GM19023 (cell line): Measurements from ENCODE around the gene WDR49.
"Not testable (repeated sequence)": the region's sequence is repeated elsewhere in the genome, so short reads cannot be mapped to it uniquely, and the experiment has no call there.

Experiments
- ATAC-seq: cut with Tn5 transposase; IDR thresholded peaks from one replicate; pipeline ENCODE4 v1.9.1; 2021; ENCODE audit warnings: mild to moderate bottlenecking, moderate library complexity; ENCODE audit not compliant: unreplicated experiment

WDR49 gene

DNA sequence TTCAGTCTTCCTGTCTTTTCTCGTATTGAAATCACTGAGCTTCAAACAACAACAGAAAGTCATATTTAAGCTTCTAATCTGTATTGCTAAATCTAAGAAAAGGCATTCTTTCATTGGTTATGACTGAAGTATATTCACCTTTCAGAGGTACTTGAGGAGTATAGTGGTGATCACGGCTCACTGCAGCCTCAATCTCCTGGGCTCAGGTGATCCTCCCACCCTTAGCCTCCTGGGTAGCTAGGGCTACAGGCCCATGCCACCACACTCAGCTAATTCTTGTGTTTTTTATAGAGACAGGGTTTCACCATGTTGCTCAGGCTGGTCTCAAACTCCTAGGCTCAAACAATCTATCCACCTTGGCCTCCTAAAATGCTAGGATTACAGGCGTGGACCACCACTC, 38.7 kb downstream of the WDR49 start:
- ATAC-seq = no peak

DNA sequence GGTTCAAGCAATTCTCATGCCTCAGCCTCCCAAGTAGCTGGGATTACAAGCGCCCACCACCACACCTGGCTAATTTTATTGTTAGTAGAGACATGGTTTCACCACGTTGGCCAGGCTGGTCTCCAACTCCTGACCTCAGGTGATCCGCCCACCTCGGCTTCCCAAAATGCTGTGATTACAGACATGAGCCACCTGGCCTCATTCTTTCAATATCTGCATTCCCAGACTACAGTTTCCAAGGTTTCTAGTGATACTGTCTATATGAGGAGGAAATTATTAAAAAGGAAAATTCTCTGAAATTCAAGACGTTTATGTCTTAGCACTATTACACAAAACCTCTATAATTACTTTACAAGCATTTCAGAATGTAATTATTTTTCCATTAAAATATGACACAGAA, 39.5 kb downstream of the WDR49 start:
- ATAC-seq = not testable (repeated sequence)

DNA sequence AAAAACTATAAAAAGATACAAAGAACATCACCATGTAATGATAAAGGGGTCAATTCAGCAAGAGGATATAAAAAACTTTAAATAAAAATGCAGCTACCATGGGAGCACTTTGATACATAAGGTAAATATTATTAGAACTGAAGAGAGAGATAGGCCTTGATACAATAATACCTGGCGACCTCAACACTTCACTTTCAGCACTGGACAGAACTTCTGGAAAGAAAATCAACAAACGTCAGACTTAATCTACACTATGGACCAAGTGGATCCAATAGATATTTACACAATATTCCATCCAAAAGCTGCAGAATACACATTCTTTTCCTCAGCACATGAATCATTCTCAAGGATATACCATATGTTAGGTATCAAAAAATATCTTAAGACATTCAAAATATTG, 42.0 kb downstream of the WDR49 start:
- ATAC-seq = no peak

DNA sequence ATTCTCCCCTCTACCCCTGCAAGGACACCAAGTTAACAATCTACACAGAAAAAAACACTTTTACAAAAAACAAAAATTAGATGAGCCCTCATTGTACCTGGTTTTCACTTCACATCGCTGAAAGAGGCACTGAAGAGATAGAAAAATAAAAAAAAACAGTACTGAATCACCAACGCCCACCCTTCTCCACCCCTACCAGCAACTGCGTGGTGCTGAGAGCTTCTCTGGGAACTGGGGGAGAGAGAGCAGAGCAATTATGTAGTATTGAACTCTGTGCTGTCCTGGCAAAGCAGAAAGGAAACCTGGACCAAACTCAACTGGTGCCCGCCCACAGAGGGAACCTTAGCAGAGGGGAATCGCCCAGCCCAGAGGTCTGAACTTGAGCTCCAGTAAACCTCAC, 44.6 kb downstream of the WDR49 start:
- ATAC-seq = no peak

DNA sequence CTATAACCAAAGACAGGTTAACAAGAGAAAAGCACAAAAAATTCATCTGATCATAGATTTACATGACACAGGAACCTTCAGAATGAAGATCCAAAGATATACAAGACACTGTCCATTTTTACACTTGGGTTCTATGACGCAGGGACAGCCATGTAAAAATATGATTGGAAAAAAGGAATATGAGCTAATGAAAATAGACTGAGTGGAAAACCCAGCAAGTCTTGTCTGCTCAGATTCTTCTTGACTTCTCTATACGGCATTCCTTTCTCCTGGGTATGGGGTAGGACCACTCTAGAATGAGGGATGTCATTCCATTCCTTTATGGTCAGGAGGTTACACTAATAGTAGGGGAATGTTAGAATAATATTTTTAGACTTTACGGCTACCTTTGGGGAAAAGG, 46.9 kb downstream of the WDR49 start:
- ATAC-seq = no peak

DNA sequence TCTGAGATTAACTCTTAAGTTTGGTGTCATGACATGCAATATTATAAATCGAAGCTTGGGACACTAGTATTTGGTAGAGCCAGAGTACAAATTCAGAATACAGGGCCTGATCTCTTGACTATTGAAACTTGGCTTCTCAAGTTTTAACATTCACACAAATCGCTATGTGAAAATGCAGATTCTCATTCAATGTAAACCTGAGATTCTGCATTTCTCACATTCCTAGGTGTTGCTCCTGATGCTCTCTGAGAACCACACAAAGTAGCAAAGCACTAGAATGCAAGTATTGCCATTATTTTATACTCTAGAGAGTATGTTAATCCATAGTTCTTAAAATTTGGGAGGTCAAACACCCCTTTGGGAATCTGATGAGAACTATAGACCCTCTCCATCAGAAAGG, 47.9 kb downstream of the WDR49 start:
- ATAC-seq = no peak

DNA sequence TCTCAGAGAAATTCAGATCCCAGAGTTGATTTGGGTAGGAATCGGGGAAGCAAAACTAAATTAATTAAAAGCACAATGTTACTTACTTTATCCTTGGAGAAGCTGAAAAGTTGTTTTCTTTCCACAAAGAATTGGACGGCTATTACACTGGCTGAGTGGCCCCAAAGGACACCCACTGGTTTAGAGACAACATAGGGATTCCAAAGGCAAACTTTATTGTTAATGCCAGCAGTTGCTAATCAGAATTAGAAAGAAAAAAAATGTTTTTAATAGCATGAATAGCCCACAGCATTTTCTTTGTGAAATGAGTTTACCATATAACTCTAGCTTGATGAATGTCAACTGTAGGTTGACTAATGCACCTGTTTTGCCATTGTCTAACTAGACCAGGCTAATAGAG, 51.7 kb downstream of the WDR49 start:
- no peak for ATAC-seq

DNA sequence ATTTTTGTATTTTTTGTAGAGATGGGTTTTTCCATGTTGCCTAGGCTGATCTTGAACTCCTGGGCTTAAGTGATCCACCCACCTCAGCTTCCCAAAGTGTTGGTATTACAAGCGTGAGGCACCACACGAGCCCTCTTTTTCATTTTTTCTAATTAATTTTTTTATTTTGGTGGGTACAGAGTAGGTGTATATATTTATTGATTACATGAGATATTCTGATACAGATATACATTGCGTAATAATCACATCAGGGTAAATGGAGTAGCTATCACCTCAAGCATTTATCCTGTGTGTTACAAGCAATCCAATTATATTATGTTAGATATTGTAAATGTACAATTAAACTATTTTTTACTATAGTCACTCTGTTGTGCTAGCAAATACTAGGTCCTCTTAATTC, 66.1 kb downstream of the WDR49 start:
- ATAC-seq = no peak

DNA sequence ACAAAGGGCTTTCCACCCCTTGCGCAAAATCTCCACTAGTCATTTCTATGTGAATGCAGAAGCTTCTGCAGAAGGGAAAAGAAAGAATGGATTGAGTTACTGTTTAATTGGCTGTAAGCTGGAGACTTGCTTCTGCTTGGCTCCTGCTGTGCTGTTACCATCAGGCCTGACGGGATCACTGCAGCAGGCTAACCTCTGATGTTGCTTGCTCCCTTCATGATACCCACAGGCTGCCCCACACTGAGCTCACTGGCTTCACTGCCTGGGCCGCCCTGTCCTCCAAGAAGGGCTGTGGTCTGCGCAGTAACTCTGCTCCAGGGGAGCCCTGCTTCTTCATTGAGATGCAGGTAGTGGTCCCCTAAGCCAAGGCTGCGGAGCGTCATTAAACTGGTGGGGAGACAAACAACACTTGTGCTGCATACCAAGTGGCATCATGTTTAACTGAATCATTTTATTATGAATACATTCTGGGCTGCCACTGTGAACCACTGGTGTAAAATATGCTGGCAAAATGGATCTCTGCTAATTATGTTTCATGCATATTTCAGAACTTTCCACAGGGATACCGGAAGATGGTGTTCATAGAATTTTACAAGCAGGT, 78.6 kb downstream of the WDR49 start:
- ATAC-seq = no peak

DNA sequence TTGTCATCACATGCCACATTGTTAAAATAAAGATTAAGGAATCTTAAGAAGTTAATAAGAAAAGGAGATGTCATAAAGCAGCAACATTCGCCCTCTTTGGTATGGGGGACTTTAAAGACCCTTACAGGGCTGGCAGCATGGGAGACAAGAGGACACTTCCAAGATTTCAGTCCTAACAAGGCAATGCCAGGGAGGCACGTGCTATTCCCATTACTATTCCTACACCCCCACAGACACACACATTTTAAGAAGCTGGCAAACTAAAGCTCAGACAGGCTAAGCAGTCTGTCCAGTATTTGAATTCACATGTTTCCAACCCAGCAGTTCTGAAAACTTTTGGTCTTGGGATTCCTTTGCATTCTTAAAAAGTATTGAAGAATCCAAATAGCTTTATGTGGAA, 80.8 kb downstream of the WDR49 start:
- no peak for ATAC-seq

DNA sequence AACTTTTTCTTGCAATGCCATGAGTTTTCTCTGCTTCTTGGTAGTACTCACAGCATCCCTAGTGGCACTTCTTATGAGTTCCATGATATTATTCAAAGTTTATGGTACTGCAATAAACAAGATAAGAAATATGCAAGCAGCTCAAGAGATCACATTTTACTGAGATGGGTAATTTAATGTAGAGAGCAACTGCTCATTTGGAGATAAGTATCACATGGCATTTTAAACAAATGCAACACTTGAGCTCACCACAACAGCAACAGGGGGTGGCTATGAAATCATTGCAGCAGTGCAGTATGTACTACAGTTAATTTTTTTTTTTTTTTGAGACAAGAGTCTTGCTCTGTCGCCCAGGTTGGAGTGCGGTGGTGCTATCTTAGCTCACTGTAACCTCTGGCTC, 85.1 kb downstream of the WDR49 start:
- ATAC-seq = no peak

DNA sequence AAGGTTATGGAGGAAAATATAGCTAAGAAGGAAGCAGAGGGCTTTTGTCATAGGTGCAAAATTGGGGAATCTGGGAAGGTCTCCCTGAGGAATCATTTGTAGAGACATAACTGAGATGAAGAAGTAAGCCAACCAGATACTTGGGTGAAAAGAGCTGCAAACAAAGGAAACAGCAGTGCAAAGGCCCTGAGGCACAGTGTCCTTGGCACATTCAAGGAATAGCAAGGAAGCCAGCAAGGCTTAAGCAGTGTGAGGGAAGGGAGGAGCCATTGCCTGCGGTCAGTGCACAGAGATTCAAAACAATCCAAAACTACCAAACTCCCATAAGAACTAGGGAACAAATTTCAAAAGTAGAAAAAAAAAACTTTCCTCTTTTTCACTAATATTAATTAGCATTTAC, 88.3 kb downstream of the WDR49 start:
- ATAC-seq = no peak

DNA sequence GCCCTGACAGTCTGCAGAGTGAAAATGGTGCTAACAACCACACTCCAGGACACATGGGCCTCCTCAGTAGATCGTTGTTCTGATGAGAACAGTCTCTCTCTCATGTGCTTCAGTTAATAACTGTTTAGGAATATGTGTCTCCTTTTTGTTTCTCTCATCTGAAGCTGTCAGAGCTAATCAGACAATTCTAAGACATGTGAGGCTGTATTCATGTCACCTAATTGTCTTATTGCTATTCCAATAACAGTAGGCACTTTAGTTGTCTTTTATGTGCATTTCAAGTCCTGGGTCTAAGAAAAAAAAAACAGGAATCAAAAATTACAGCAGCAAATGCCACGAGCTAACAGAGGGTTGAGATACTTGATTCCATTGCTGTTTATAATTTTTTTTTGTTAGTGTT, 89.1 kb downstream of the WDR49 start:
- ATAC-seq = no peak

DNA sequence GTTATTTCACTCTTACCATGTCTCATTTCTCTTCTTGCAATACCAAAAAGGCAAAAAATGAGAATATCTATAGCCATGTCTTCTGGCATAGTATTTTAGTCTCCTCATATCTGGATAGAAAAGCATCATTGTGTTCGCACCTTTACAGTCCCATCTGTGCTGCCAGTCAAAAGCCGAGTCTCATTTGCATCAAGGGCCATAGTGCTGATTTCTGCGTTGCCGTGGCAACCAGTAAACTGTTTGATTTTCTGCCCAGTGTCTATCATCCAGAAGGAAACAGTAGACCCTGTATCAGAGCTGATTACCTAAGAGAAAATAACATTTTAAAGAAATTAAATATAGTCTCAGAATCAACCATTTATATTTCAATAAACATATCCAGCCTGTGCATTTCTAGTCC, 93.8 kb downstream of the WDR49 start:
- no peak for ATAC-seq

DNA sequence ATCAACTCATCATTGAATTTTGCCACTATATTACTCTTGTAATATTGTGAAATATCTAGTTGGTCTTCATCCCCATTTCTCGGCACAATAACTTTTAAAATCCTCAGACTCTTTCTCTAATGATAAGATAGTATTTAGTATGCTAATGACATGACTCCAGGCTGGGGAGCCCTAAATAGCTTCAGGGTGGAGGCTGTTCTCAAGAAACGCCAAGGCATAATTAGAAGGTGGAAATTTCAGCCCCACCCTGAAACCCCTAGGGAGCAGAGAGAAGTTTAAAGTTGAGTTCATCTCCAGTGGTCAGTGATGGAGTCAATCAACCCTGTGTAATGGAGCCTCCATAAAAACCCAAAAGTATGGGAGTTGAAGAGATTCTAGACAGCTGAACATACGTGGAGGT, 98.8 kb downstream of the WDR49 start:
- no peak for ATAC-seq

DNA sequence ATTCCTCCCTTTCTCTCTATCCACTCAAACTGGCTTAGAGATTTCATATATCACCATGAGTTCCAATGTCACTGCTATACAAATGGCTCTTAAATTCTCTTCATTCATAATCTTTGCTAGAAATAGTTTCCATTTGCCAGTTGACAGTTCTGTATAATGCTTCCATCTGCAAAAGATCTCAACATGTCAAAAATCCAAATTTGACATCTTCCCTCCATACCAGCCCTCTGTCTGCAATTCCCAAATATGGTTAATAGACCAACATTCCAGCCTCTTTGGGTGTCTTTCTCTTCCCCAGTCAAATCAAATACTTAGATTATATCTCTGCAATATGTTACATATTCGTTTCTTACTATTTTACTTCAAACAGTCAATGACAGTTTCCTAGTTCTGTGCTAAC, 115.7 kb downstream of the WDR49 start:
- no peak for ATAC-seq

DNA sequence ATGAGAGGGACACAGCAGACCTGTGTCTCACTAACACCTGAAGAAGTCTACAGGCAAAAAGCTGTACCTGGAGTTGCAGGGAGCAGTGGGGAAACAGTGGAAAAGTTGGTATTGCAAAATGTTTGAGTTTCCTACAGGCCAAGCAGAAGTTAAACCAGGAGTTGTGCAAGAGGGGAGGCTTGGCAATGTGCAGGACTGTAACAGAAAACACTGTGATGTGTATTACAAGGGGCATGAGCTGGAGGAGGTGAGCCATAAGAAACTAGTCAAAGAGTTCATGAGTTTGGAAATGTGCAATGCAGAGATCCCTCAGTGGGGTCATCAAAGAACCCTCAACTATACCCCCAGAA, 132.8 kb downstream of the WDR49 start:
- no peak for ATAC-seq

DNA sequence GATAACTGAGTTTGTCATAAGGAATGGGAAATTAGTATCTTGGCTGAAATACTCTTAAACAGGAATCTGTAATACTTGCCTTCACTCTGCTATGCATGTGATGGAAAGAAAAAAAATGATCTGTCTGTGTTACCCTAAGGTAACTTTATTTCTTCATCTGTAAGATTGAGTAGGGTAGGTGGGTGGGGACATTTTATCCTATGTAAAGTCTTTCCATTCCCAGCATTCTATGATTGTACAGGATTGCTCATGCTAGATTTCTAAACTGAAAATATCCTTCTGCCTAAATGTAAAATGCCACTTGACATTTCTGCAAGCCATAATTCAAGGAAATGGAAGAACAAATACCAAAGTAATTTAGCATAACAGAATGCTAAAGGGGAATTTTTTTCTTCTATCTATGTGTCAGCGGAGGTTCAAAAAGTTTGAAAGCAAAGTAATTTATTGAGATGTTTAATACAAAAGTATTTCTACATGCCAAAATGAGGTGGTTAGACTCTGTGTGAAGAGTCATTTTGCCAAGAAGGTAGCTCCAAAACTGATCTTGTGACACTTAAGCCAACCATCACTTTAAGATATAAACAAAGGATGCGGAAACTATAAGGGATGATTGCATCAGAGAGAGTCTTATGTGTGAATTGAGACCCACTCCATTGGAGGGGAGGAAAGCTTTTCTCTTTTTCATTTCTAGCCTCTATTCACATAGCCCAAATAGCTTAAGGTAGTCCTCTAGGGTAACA, 133.3 kb downstream of the WDR49 start:
- no peak for ATAC-seq

DNA sequence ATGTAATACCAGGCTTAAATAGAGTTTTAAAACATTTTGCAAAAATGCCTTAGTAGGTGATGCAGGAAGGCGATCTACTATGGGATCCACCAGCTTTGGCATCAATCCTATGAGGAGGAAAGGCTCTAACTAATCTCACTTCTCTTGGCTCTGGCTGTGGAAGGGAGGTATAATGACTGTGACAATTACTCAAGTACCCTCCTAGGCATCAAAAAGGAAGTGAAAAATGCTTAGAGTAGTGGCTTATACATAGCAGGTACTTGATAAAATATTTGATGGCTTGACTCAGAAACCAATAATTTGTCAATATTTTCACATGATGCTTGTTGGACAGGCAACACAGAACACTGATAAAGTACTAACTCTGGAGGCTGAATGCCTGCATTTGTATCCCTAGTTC, 145.8 kb downstream of the WDR49 start:
- ATAC-seq = no peak

DNA sequence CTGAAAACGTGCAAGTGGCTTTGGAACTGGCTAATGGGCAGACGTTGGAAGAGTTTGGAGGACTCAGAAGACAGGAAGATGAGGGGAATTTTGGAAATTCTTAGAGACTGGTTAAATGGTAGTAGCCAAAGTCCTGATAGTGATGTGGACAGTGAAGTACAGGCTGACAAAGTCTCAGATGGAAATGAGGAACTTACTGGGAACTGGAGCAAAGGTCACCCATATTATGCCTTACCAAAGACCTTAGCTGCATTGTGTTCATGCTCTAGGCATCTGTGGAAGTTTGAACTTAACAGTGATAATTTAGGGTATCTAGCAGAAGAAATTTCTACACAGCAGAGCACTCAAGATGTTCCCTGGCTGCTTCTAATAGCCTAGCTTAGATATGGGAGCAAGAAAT, 151.3 kb downstream of the WDR49 start:
- ATAC-seq = no peak

DNA sequence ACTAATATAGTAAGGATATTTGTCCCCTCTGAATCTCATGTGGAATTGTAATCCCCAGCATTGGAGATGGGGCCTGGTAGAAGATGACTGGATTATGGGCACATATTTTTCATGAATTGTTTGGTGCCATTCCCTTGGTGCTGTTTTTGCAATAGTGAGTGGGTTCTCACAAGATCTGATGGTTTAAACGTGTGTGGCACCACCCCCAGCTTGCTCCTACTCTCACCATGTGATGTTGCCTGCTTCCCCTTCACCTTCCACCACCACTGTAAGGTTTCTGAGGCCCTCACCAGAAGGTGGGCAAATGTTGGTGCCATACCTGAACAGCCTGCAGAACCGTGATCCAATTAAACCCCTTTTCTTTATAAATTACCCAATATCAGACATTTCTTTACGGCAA, 151.8 kb downstream of the WDR49 start:
- no peak for ATAC-seq

DNA sequence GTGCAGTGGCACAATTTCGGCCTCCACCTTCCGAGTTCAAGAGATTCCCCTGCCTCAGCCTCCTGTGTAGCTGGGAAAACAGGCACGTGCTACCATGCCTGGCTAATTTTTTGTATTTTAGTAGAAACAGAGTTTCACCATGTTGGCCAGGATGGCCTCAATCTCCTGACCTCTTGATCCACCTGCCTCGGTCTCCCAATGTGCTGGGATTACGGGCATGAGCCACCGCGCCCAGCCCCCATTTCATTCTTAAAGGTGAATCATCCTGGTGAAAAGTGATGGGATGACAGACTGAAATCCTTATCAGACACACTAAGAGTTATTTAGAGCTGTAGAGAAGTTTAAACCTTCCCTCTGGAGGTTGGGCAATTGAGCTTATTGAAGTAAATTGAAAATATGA, 155.8 kb downstream of the WDR49 start:
- no peak for ATAC-seq

DNA sequence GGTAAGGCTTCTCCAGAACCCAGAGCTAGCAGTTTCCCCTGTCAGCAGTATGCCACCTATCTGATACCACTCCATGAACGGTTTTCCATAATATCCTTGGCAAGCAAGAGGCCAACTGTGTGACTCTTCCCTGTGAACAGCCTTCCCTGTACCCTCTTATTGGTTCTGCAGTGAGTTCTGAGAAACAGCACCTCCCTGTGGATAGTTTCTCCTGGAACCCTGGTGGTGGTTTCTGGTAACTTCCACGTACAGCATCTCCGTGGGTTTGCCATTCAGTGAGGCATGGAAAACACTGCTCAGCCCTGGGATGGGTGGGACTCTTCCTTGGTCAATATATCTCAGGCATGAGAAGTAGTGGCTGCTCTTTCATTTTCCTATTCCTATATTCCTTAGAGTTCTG, 160.5 kb downstream of the WDR49 start:
- no peak for ATAC-seq
